HEK293T (cell line): ENCODE data around the gene EMC1.

ENCODE experiments used
- ARNT ChIP-seq: fragments of 450-650 bp; IDR thresholded peaks from 2 replicates; pipeline ENCODE4 v1.6.1; 2017; ENCODE audit warnings: mild to moderate bottlenecking
- BHLHE40 ChIP-seq: fragments of 450-650 bp; IDR thresholded peaks from 2 replicates; pipeline ENCODE4 v1.6.1; 2016; ENCODE audit warnings: mild to moderate bottlenecking, moderate library complexity, borderline replicate concordance
- ELF4 ChIP-seq: fragments of 450-650 bp; IDR thresholded peaks from 2 replicates; pipeline ENCODE4 v1.6.1; 2017; ENCODE audit warnings: antibody characterized with exemption
- FOXK2 ChIP-seq: fragments of 450-650 bp; IDR thresholded peaks from 2 replicates; pipeline ENCODE4 v1.6.1; 2016; ENCODE audit warnings: mild to moderate bottlenecking
- FOXM1 ChIP-seq: fragments of 450-650 bp; IDR thresholded peaks from 2 replicates; pipeline ENCODE4 v1.6.1; 2017; ENCODE audit warnings: mild to moderate bottlenecking, borderline replicate concordance
- HDGF ChIP-seq: fragments of 450-650 bp; IDR thresholded peaks from 2 replicates; pipeline ENCODE4 v1.6.1; 2017; ENCODE audit warnings: antibody characterized with exemption, borderline replicate concordance
- PKNOX1 ChIP-seq: fragments of 450-650 bp; IDR thresholded peaks from 2 replicates; pipeline ENCODE4 v1.6.1; 2016
- SUZ12 ChIP-seq: fragments of 450-650 bp; IDR thresholded peaks from 2 replicates; pipeline ENCODE4 v1.6.1; 2016; ENCODE audit warnings: mild to moderate bottlenecking

GRCh38 chr1:19178734-19179398, 72.5 kb downstream of the EMC1 start:
- TF ChIP-seq PKNOX1, result no peak
- TF ChIP-seq ELF4, result no peak
- no peak for TF ChIP-seq FOXM1
- TF ChIP-seq BHLHE40, result no peak
- TF ChIP-seq FOXK2, result no peak
- no peak for TF ChIP-seq ARNT
- TF ChIP-seq SUZ12, result no peak
- TF ChIP-seq HDGF, result no peak
